Measurements from ENCODE around the gene CPOX. TPM values are rescaled to one million over a fixed set of nuclear protein-coding genes. Genes with fewer than 3 reads are reported as not detected.
"Not testable (repeated sequence)": the region's sequence is repeated elsewhere in the genome, so short reads cannot be mapped to it uniquely, and the experiment has no call there.

The CPOX gene
- total RNA-seq (2014; rRNA removed; shearing (Covaris generic); ENCODE audit: low replicate concordance) = 15.0 and 17.0 TPM in 2 replicates

- in situ Hi-C loops (cut with HindIII; ENCODE audit: low pct_unique_long_range_greater_than_20kb, low sequenced_read_pairs) = no loop called here
- DNase-seq (ENCODE audit: low read depth) = peak; percentile 92
Measured at GRCh38 chr3:98593046-98593936, at the start of gene CPOX. Gene CPOX (minus strand): TSS chr3:98593611. CDS start chr3:98593504, 107 bp downstream.

- DNase-seq (ENCODE audit: low read depth); in situ Hi-C loops (cut with HindIII; ENCODE audit: low pct_unique_long_range_greater_than_20kb, low sequenced_read_pairs): not testable (repeated sequence)
Measured at GRCh38 chr3:98642769-98643168, 49.4 kb upstream of the CPOX start.

DNA sequence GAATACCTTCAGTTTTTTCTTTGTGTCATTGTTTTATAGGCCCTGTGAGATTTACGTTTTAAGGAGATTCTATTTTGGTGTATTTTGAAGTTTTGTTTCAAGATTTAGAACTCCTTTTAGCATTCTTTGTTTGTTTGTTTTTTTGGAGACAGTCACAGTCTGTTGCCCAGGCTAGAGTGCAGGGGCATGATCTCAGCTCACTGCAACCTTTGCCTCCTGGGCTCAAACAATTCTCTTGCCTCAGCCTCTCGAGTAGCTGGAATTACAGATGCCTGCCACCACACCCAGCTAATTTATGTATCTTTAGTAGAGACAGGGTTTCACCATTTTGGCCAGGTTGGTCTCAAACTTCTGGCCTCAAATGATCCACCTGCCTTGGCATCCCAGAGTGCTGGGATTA, 48.3 kb upstream of the CPOX start:
- DNase-seq (ENCODE audit: low read depth); in situ Hi-C loops (cut with HindIII; ENCODE audit: low pct_unique_long_range_greater_than_20kb, low sequenced_read_pairs): not testable (repeated sequence)

GRCh38 chr3:98638515-98638914, 45.1 kb upstream of the CPOX start:
- DNase-seq (ENCODE audit: low read depth) = peak; percentile 3
- in situ Hi-C loops (cut with HindIII; ENCODE audit: low pct_unique_long_range_greater_than_20kb, low sequenced_read_pairs) = not testable (repeated sequence)

GRCh38 chr3:98630416-98630815, 37.0 kb upstream of the CPOX start:
- no peak for DNase-seq (ENCODE audit: low read depth)
- in situ Hi-C loops (cut with HindIII; ENCODE audit: low pct_unique_long_range_greater_than_20kb, low sequenced_read_pairs) = no loop called here

GRCh38 chr3:98628317-98628716, 34.9 kb upstream of the CPOX start:
- in situ Hi-C loops (cut with HindIII; ENCODE audit: low pct_unique_long_range_greater_than_20kb, low sequenced_read_pairs) = no loop called here
- no peak for DNase-seq (ENCODE audit: low read depth)

DNA sequence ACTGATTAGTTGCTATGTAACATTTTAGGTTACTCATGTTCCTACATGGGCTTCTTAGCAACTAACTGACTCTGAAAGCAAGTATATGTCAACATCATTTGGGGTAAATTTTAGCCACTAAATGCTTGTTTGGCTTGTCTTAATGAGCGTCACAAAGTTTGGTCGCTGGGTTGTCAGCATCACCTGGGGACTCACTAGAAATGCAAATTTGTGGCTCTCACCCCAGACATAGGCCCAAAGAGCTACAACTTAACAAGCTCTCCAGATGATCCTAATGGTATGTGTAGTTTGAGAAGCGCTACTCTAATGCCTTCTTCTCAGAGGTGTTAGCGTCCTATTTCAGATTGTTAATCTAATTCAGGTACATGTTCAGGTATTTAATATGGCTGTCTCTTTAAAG, 32.7 kb upstream of the CPOX start:
- in situ Hi-C loops (cut with HindIII; ENCODE audit: low pct_unique_long_range_greater_than_20kb, low sequenced_read_pairs) = no loop called here
- DNase-seq (ENCODE audit: low read depth) = no peak

DNA sequence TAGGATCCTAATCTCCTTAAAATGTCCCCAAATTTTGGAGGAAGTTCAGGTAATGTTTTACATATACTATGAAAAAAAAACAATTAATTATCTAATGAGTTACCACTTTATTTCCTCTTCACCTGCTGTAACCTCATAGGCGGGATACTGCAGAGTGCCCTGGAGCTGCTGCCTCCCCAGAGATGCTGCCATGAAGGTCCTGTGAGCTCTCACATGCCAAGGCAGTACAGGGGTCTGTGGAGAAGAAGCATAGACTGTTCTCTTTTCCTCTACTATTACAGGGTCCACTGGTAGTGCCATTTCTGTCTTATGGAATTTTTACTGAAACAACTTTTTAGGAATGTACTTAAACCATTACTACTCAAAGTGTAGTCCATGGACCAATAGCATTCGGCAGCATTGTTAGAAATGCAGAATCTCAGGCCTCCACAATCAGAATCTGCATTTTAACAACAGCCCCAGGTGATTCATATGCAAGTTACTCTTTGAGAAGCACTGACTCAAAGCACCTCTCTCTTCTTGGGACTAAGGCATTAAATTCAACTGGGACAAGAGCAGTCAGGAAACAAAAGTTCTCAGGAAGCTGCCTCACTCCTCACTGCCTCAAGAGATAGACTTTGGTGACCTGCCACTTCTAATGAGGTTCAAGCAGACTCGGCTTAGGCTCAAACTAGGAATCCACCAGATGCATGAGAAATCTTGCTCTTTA, 30.3 kb upstream of the CPOX start:
- DNase-seq (ENCODE audit: low read depth) = no peak
- in situ Hi-C loops (cut with HindIII; ENCODE audit: low pct_unique_long_range_greater_than_20kb, low sequenced_read_pairs) = loop anchor here (25.0 kb wide), 1 partner anchor 164 kb away; no protein-coding TSS in a partner anchor

DNA sequence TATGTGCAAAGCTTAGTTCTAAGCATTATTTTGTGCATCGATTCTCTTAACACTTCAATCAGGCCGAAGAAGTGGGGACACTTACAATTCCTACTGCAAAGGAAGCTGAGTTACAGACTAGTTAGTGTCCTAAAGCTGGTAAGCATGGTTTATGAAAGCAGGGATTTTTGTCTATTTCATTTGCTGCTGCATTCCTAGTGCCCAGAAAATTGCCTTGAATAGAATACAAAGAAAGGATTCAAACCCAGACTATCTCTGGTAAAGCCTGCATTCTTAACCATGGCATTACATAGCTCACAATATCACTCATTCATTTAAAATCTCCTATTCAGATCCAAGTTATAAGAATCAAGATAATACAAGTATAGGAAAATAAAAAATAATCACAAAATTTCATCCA, 24.4 kb upstream of the CPOX start:
- in situ Hi-C loops (cut with HindIII; ENCODE audit: low pct_unique_long_range_greater_than_20kb, low sequenced_read_pairs) = loop anchor here (25.0 kb wide), 1 partner anchor 169 kb away; no protein-coding TSS in a partner anchor

GRCh38 chr3:98613616-98614015, 20.2 kb upstream of the CPOX start:
- in situ Hi-C loops (cut with HindIII; ENCODE audit: low pct_unique_long_range_greater_than_20kb, low sequenced_read_pairs) = loop anchor here (25.0 kb wide), 1 partner anchor 174 kb away; no protein-coding TSS in a partner anchor

More for the DNA sequence above, 24.4 kb upstream of the CPOX start:
- DNase-seq (ENCODE audit: low read depth) = no peak

DNA sequence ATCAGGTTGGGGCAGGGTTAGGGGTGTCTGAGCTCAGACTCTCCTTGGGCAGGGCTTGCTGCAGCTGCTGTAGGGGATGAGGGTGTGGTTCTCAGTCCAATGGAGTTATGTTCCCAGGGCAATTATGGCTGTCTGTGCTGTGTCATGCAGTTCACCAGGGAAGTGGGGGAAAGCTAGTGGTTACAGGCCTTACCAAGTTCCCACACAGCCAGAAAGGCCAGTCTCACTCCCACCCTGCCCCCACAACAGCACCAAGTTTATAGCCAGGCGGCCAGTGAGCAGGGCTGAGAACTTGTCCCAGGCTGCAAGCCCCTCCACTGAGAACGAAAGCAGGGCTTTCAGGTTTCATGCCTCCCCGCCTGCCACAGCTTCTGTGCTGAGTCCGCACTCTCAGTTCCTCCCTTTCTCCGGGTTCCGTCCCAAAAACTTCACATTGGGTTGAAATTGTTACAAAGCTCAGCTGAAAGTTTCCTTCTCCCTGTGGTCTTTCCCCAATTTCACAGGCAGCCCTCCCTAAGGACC, 19.6 kb upstream of the CPOX start:
- in situ Hi-C loops (cut with HindIII; ENCODE audit: low pct_unique_long_range_greater_than_20kb, low sequenced_read_pairs) = loop anchor here (25.0 kb wide), 1 partner anchor 174 kb away; no protein-coding TSS in a partner anchor
- no peak for DNase-seq (ENCODE audit: low read depth)

More at GRCh38 chr3:98613616-98614015, 20.2 kb upstream of the CPOX start:
- DNase-seq (ENCODE audit: low read depth) = no peak

DNA sequence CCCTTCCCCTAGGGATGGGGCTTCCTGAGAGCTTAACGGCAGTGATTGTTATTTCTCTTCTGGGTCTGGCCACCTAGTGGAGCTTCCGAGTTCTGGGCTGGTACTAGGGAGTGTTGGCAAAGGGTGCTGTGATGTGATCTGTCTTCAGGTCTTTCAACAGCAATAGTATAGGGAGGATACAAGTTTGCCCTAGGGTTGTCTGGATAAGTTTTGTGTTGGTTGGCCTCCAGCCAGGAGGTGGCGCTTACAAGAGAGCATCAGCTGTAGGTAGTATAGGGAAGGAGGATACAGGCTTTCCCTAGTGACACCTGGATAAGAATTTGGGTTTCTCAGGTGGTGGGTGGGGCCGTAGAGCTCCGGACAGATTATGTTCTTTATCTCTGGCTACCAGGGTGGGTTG, 19.2 kb upstream of the CPOX start:
- in situ Hi-C loops (cut with HindIII; ENCODE audit: low pct_unique_long_range_greater_than_20kb, low sequenced_read_pairs) = loop anchor here (25.0 kb wide), 1 partner anchor 175 kb away; no protein-coding TSS in a partner anchor
- DNase-seq (ENCODE audit: low read depth) = no peak

GRCh38 chr3:98608029-98608428, 14.6 kb upstream of the CPOX start:
- in situ Hi-C loops (cut with HindIII; ENCODE audit: low pct_unique_long_range_greater_than_20kb, low sequenced_read_pairs) = loop anchor here (25.0 kb wide), 1 partner anchor 179 kb away; no protein-coding TSS in a partner anchor
- DNase-seq (ENCODE audit: low read depth) = no peak

DNA sequence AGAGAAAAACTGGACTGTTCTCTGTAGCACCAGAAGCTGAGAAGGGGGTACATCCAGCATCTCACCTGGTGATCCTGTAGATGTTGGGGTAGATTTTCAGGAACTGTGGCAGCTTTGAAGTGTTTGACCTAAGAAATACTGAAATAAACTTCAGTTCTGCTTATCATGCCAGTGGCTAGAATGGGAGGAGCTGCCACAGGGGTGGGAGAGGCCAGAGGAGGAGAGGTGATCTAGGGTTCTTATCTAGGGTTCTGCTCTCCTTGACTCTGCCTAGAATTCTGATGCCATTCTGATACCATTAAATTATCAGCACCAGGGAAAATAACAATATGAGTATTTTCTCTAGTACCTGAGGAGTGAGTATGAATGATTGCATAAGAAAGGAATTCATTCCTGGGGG, 10.2 kb upstream of the CPOX start:
- in situ Hi-C loops (cut with HindIII; ENCODE audit: low pct_unique_long_range_greater_than_20kb, low sequenced_read_pairs) = loop anchor here (25.0 kb wide), 1 partner anchor 184 kb away; no protein-coding TSS in a partner anchor
- no peak for DNase-seq (ENCODE audit: low read depth)

- in situ Hi-C loops (cut with HindIII; ENCODE audit: low pct_unique_long_range_greater_than_20kb, low sequenced_read_pairs) = loop anchor here (25.0 kb wide), 1 partner anchor 185 kb away; no protein-coding TSS in a partner anchor
Measured at GRCh38 chr3:98602078-98602678, 8.8 kb upstream of the CPOX start.

DNA sequence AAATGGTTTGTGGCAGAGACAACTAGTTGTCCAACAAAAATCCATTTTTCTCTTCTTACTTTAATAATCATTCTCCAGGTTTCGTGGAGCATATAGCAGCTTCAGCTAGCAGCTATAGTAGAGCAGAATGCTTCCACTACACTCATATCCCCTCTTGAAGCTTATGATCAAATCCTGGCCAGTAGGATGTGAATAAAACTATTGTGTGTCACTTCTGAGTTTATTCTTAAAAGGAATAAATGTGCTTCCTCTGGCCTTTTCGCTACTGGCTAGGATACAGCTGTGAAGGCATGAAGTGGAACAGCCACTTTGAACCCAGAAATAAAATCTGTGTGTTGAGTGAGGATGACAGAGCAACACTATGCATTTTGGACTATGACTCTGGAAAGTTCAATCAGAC, 7.8 kb upstream of the CPOX start:
- in situ Hi-C loops (cut with HindIII; ENCODE audit: low pct_unique_long_range_greater_than_20kb, low sequenced_read_pairs) = loop anchor here (25.0 kb wide), 1 partner anchor 186 kb away; no protein-coding TSS in a partner anchor
- DNase-seq (ENCODE audit: low read depth) = no peak

More at GRCh38 chr3:98602078-98602678, 8.8 kb upstream of the CPOX start:
- peak; percentile 39 for DNase-seq (ENCODE audit: low read depth)

- in situ Hi-C loops (cut with HindIII; ENCODE audit: low pct_unique_long_range_greater_than_20kb, low sequenced_read_pairs) = loop anchor here (25.0 kb wide), 1 partner anchor 187 kb away; no protein-coding TSS in a partner anchor
- DNase-seq (ENCODE audit: low read depth) = no peak
Measured at GRCh38 chr3:98600412-98601095, 7.1 kb upstream of the CPOX start.
